Kidney (tissue), 14 donors: ENCODE data around the gene CGREF1. TPM values are rescaled to one million over a fixed set of nuclear protein-coding genes. Genes with fewer than 3 reads are reported as not detected.

Experiments used
- DNase-seq, 5 donors: peaks; one replicate each; pipeline ENCODE4 v3.0.0-alpha.2; 2013 to 2020
- FAIRE-seq: peaks from 2 replicates; lab custom pipeline; 2012; peaks lifted over from hg19 to GRCh38; lab: Jason Lieb, UNC
- H3K27ac ChIP-seq, 2 donors: one replicate each; pipeline ENCODE4 v1.7.0; 2013; ENCODE audit warnings: low read depth in 2 of 2, low read length in 2 of 2, inconsistent platforms in 1 of 2
- H3K27me3 ChIP-seq: one replicate; pipeline ENCODE4 v1.7.1; 2013; ENCODE audit warnings: low read length, inconsistent platforms; ENCODE audit not compliant: control insufficient read depth, insufficient read depth
- H3K36me3 ChIP-seq, 3 donors: one replicate each; pipeline versions ENCODE4 v1.7.0 to v1.7.1; 2013; ENCODE audit warnings: low read length in 3 of 3, control low read depth in 1 of 3, inconsistent platforms in 1 of 3; ENCODE audit not compliant: insufficient read depth in 3 of 3, control insufficient read depth in 2 of 3
- H3K4me1 ChIP-seq, 3 donors: one replicate each; pipeline versions ENCODE4 v1.7.0 to v1.7.1; 2013; ENCODE audit warnings: low read length in 3 of 3, inconsistent platforms in 1 of 3, low read depth in 1 of 3; ENCODE audit not compliant: control insufficient read depth in 2 of 3, insufficient read depth in 2 of 3
- H3K4me3 ChIP-seq, 3 donors: one replicate each; pipeline versions ENCODE4 v1.7.0 to v1.8.1; 2013; ENCODE audit warnings: low read length in 3 of 3, control low read depth in 1 of 3, inconsistent platforms in 1 of 3
- H3K9ac ChIP-seq, 3 donors: one replicate each; pipeline versions ENCODE4 v1.7.0 to v1.7.1; 2013; ENCODE audit warnings: low read length in 3 of 3, control low read depth in 1 of 3, inconsistent platforms in 1 of 3
- H3K9me3 ChIP-seq, 3 donors: one replicate each; pipeline versions ENCODE4 v1.7.0 to v1.7.1; 2013; ENCODE audit warnings: low read length in 3 of 3, control low read depth in 1 of 3, inconsistent platforms in 1 of 3; ENCODE audit not compliant: control insufficient read depth in 2 of 3, insufficient read depth in 1 of 3
- intact Hi-C: fragments of 100-400 bp; cut with DNase I; formaldehyde crosslinking; loops from one replicate; pipeline ENCODE4 v1.11.1; 2022
- polyA plus RNA-seq: library from polyadenylated mRNA; stranded (reverse); fragments of 350-450 nt; fragmentation: Illumina TruSeq; extraction: RNeasy Lipid Tissue Mini Kit (QIAGEN cat#74804); gene quantifications from one replicate; pipeline ENCODE4 v1.2.3, GENCODE V29; 2014; ENCODE audit warnings: low read depth, low replicate concordance; ENCODE audit not compliant: insufficient read depth
- total RNA-seq: library from RNA; stranded (reverse); fragmentation: NEBNext Ultra II Directional; extraction: Animal tissue kit (Norgen Biotek cat#: 25700); gene quantifications from one replicate; pipeline ENCODE4 v1.2.1, GENCODE V29; 2021
- TF ChIP-seq, protein P1 (sequence below): IDR thresholded peaks from 3 replicates; pipeline ENCODE4 v1.5.1; 2012; ENCODE audit warnings: mild to moderate bottlenecking, moderate library complexity, borderline replicate concordance; ENCODE audit not compliant: insufficient read depth; ENCODE audit errors: extremely low read depth
- donor health status: control.
- donor health status: control.
- donor health status: control.
- donor health status: control.
- donor health status: control.
- donor health status: DM: yes; HTN: yes; CAD: no.
- donor health status: Normal renal cell carcinoma (clear cell type).

The CGREF1 gene
- total and polyA plus RNA-seq, 2 donors from 2014 or later: 3.7 to 3.8 TPM

DNA sequence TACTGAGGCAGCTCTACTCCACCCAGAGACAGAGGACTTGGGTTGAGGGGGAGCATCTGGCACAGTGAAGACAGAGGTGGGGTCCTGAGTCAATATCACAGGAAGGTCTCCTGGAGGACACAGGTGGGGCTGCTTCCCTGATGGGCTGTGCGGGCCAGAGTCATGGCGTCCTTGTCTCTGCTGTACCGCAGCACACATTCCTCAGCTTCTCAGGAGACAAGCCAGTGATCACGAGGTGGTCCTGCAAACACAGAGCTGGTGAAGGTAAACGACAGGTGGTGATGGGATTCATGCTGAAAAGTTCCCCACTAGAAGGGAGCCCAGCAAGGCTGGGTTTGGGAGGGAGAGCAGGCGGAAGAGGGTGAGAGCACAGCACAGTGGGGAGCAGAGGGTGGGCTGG is 39.5 kb upstream of the CGREF1 start:
- no peak overlapping the region for H3K27ac ChIP-seq
- H3K4me1 ChIP-seq: no peaks in the 10 kb centered on the region
- no peak overlapping the region for H3K9ac ChIP-seq
- no peak overlapping the region for H3K4me3 ChIP-seq
- H3K27me3 ChIP-seq: no peaks in the 10 kb centered on the region
- no peaks in the 10 kb centered on the region for H3K9me3 ChIP-seq
- intact Hi-C loops: no loop called here
- no peaks in the 10 kb centered on the region for H3K36me3 ChIP-seq
- FAIRE-seq: no peak
- TF ChIP-seq, protein P1, sequence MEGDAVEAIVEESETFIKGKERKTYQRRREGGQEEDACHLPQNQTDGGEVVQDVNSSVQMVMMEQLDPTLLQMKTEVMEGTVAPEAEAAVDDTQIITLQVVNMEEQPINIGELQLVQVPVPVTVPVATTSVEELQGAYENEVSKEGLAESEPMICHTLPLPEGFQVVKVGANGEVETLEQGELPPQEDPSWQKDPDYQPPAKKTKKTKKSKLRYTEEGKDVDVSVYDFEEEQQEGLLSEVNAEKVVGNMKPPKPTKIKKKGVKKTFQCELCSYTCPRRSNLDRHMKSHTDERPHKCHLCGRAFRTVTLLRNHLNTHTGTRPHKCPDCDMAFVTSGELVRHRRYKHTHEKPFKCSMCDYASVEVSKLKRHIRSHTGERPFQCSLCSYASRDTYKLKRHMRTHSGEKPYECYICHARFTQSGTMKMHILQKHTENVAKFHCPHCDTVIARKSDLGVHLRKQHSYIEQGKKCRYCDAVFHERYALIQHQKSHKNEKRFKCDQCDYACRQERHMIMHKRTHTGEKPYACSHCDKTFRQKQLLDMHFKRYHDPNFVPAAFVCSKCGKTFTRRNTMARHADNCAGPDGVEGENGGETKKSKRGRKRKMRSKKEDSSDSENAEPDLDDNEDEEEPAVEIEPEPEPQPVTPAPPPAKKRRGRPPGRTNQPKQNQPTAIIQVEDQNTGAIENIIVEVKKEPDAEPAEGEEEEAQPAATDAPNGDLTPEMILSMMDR: no peak
- no peak for DNase-seq

DNA sequence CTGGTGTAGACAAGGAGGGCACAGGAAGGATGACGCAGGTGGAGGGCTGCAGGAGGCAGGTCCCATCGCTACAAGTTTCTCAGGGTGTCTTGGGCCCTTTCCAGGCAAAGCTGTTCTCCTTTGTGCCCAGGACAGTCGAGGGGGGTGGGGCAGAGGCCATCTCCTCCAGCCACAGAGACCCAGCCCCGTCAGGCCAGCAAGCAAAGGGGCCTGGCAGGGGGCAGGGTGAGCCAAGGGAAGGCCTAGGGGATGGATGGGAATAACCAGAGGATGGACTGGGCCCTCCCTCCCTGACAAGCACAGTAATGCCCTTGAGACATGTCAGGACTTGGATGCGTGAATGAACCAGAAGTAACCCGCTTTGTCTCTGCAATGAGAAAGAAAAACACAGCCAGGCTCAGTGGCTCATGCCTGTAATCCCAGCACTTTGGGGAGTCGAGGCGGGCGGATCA is 36.2 kb upstream of the CGREF1 start:
- Histone ChIP-seq H3K9me3 (no peaks in the 10 kb centered on the region), H3K27me3 (no peaks in the 10 kb centered on the region), H3K36me3 (no peaks in the 10 kb centered on the region), H3K9ac (no peak overlapping the region), H3K4me1 (no peaks in the 10 kb centered on the region), H3K27ac (no peak overlapping the region), H3K4me3 (no peak overlapping the region)
- no peak for DNase-seq
- TF ChIP-seq, protein P1: no peak
- FAIRE-seq: no peak
- intact Hi-C loops: no loop called here

DNA sequence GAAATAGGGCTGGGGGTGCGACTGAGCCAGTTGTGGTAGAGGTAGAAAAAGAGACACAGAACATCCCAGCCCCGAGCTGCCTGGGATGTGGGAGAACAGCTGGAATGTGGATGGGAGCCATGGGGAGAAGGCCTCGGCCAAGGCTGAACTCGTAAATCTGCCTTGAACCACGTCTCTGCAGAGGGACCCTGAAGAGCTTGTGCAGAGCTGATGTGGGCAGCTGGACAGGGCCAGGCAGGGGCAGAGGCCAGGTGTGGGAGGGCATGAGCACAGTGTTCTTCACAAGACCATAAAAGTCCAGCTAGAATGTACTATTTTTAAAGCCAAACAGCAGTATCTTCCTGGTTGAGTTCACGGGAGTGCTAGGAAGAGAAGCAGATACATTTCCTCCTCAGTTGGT is 35.6 kb upstream of the CGREF1 start:
- H3K9me3 ChIP-seq: no peaks in the 10 kb centered on the region
- no peaks in the 10 kb centered on the region for H3K4me1 ChIP-seq
- no peaks in the 10 kb centered on the region for H3K36me3 ChIP-seq
- no peak overlapping the region for H3K27ac ChIP-seq
- no peak overlapping the region for H3K4me3 ChIP-seq
- no peak for FAIRE-seq
- H3K9ac ChIP-seq: no peak overlapping the region
- TF ChIP-seq, protein P1: no peak
- peak; percentile 59 to 80 (median 71) for DNase-seq
- H3K27me3 ChIP-seq: no peaks in the 10 kb centered on the region
- intact Hi-C loops: no loop called here
